ENCODE data around the gene ASPHD1.
A peak's percentile ranks its signal among the peaks of the same experiment; 100 is the strongest.
"Not testable (repeated sequence)": the region's sequence is repeated elsewhere in the genome, so short reads cannot be mapped to it uniquely, and the experiment has no call there.

Gene ASPHD1

GRCh38 chr16:29927070-29927905, 27.0 kb downstream of the ASPHD1 start:
- TF ChIP-seq CTCF (conservative IDR thresholded peaks at IDR 0.05) (no peak), ZFX (IDR thresholded peaks at IDR 0.05) (no peak)
- H3K27ac ChIP-seq: peak overlapping the region; percentile 88; the same call in 1 of the 2 replicates

- H3K27ac ChIP-seq: not testable (repeated sequence)
Observed at GRCh38 chr16:29931750-29932149, 31.5 kb downstream of the ASPHD1 start.

GRCh38 chr16:29940656-29941055, 40.4 kb downstream of the ASPHD1 start:
- TF ChIP-seq ZFX (IDR thresholded peaks at IDR 0.05): no peak
- TF ChIP-seq CTCF (conservative IDR thresholded peaks at IDR 0.05): no peak
- no peak overlapping the region for H3K27ac ChIP-seq

- TF ChIP-seq ZFX (IDR thresholded peaks at IDR 0.05) (no peak), CTCF (conservative IDR thresholded peaks at IDR 0.05) (no peak; the same call in 1 of the 2 replicates)
- peak overlapping the region; percentile 78 for H3K27ac ChIP-seq
Observed at GRCh38 chr16:29943846-29944799, 43.8 kb downstream of the ASPHD1 start.

- no peak for TF ChIP-seq ZFX (IDR thresholded peaks at IDR 0.05)
- TF ChIP-seq CTCF (conservative IDR thresholded peaks at IDR 0.05): no peak
- H3K27ac ChIP-seq: no peak overlapping the region
Observed at GRCh38 chr16:29947897-29948296, 47.6 kb downstream of the ASPHD1 start.

GRCh38 chr16:29950806-29951461, 50.6 kb downstream of the ASPHD1 start:
- TF ChIP-seq CTCF (conservative IDR thresholded peaks at IDR 0.05): no peak
- no peak for TF ChIP-seq ZFX (IDR thresholded peaks at IDR 0.05)

GRCh38 chr16:29951625-29952365, 51.5 kb downstream of the ASPHD1 start:
- H3K27ac ChIP-seq: no peak overlapping the region
- no peak for TF ChIP-seq ZFX (IDR thresholded peaks at IDR 0.05)
- no peak for TF ChIP-seq CTCF (conservative IDR thresholded peaks at IDR 0.05)

More at GRCh38 chr16:29950806-29951461, 50.6 kb downstream of the ASPHD1 start:
- H3K27ac ChIP-seq: no peak overlapping the region
